SK-N-MC (cell line): ENCODE measurements around the gene SRRM2.
A peak's percentile ranks its signal among the peaks of the same experiment; 100 is the strongest.

Experiments used
- DNase-seq: peaks from one replicate; pipeline ENCODE4 v3.0.0-alpha.2; 2011; ENCODE audit warnings: low read depth, low spot score
- H3K27ac ChIP-seq: fragments of 200-600 bp; sonication (generic); 2 replicates; pipeline ENCODE4 v1.5.1; 2016; ENCODE audit warnings: mixed run types
- H3K36me3 ChIP-seq: fragments of 200-600 bp; sonication (generic); 2 replicates; pipeline ENCODE4 v1.6.1; 2017; ENCODE audit warnings: antibody characterized with exemption, low read length, mixed read lengths; ENCODE audit not compliant: insufficient read depth
- H3K4me3 ChIP-seq: fragments of 200-600 bp; sonication (generic); 2 replicates; pipeline ENCODE4 v1.5.1; 2016
- H3K9ac ChIP-seq: fragments of 200-600 bp; sonication (generic); 2 replicates; pipeline ENCODE4 v1.8.0; 2017; ENCODE audit warnings: mixed run types, mixed read lengths; ENCODE audit not compliant: insufficient read length
- H3K9me3 ChIP-seq: fragments of 200-600 bp; sonication (generic); 2 replicates; pipeline ENCODE4 v1.6.1; 2017; ENCODE audit warnings: low read depth, mild to moderate bottlenecking, antibody characterized with exemption, low read length, moderate library complexity, mixed read lengths
- EZH2 ChIP-seq: fragments of 200-600 bp; sonication (generic); IDR thresholded peaks from one replicate; pipeline ENCODE4 v1.6.1; 2017; ENCODE audit warnings: antibody characterized with exemption
- FOXP2 ChIP-seq: optimal IDR thresholded peaks from 2 replicates; pipeline ENCODE3; 2011; ENCODE audit warnings: mild to moderate bottlenecking, moderate library complexity; ENCODE audit not compliant: insufficient read depth; ENCODE audit errors: extremely low read length, control extremely low read depth
- POLR2AphosphoS5 ChIP-seq: IDR thresholded peaks from 2 replicates; pipeline ENCODE4 v1.6.1; 2012; ENCODE audit warnings: mild to moderate bottlenecking, low read depth, low read length, borderline replicate concordance

SRRM2 gene

GRCh38 chr16:2769100-2769529 is 16.7 kb downstream of the SRRM2 start:
- Histone ChIP-seq H3K9ac (no peak overlapping the region), H3K9me3 (no peaks in the 10 kb centered on the region), H3K4me3 (no peak overlapping the region), H3K27ac (no peak overlapping the region), H3K36me3 (peaks cover 93% of the 10 kb centered on the region)
- no peak for DNase-seq
- TF ChIP-seq POLR2AphosphoS5 (no peak), EZH2 (no peak), FOXP2 (no peak)

- no peak overlapping the region for H3K27ac ChIP-seq
- H3K9ac ChIP-seq: no peak overlapping the region
- peaks cover 88% of the 10 kb centered on the region for H3K36me3 ChIP-seq
- no peak for DNase-seq
- no peak overlapping the region for H3K4me3 ChIP-seq
- TF ChIP-seq EZH2 (no peak), POLR2AphosphoS5 (no peak), FOXP2 (no peak)
- no peaks in the 10 kb centered on the region for H3K9me3 ChIP-seq
These were observed 17.2 kb downstream of the SRRM2 start for GRCh38 chr16:2769675-2770056.

GRCh38 chr16:2770057-2770951 is 17.9 kb downstream of the SRRM2 start:
- TF ChIP-seq POLR2AphosphoS5: no peak; the same call in 1 of the 2 replicates
- TF ChIP-seq EZH2: no peak
- TF ChIP-seq FOXP2: no peak
- Histone ChIP-seq H3K36me3 (peaks cover 81% of the 10 kb centered on the region), H3K9me3 (no peaks in the 10 kb centered on the region), H3K9ac (no peak overlapping the region), H3K27ac (0 out of 2 replicates have a peak overlapping the region, but pooled peaks have one; percentile 19), H3K4me3 (no peak overlapping the region)
- DNase-seq: no peak

- H3K27ac ChIP-seq: peak overlapping the region; percentile 62
- H3K9me3 ChIP-seq: no peaks in the 10 kb centered on the region
- H3K36me3 ChIP-seq: peaks cover 67% of the 10 kb centered on the region
- H3K9ac ChIP-seq: no peak overlapping the region
- H3K4me3 ChIP-seq: no peak overlapping the region
- TF ChIP-seq EZH2 (no peak), FOXP2 (no peak), POLR2AphosphoS5 (no peak)
- DNase-seq: no peak
These were observed 19.3 kb downstream of the SRRM2 start for GRCh38 chr16:2771496-2772402.

- TF ChIP-seq EZH2: no peak
- no peak for TF ChIP-seq POLR2AphosphoS5
- TF ChIP-seq FOXP2: no peak
- no peak for DNase-seq
- Histone ChIP-seq H3K4me3 (no peak overlapping the region), H3K36me3 (peaks cover 50% of the 10 kb centered on the region), H3K27ac (peak overlapping the region; percentile 49; the same call in 1 of the 2 replicates), H3K9ac (no peak overlapping the region), H3K9me3 (no peaks in the 10 kb centered on the region)
These were observed 20.9 kb downstream of the SRRM2 start for GRCh38 chr16:2773188-2773968.

- H3K27ac ChIP-seq: peak overlapping the region; percentile 67
- no peak for DNase-seq
- H3K9me3 ChIP-seq: no peaks in the 10 kb centered on the region
- no peak overlapping the region for H3K4me3 ChIP-seq
- no peak overlapping the region for H3K9ac ChIP-seq
- H3K36me3 ChIP-seq: peaks cover 41% of the 10 kb centered on the region
- no peak for TF ChIP-seq POLR2AphosphoS5
- no peak for TF ChIP-seq FOXP2
- TF ChIP-seq EZH2: no peak
These were observed 21.9 kb downstream of the SRRM2 start for GRCh38 chr16:2774161-2774891.

GRCh38 chr16:2775131-2775716 is 22.8 kb downstream of the SRRM2 start:
- Histone ChIP-seq H3K9me3 (no peaks in the 10 kb centered on the region), H3K4me3 (no peak overlapping the region; the same call in 1 of the 2 replicates), H3K9ac (peak overlapping the region; percentile 79), H3K27ac (peak overlapping the region; percentile 54; the same call in 1 of the 2 replicates), H3K36me3 (peaks cover 32% of the 10 kb centered on the region)
- no peak for TF ChIP-seq POLR2AphosphoS5
- no peak for TF ChIP-seq FOXP2
- no peak for TF ChIP-seq EZH2
- no peak for DNase-seq
